HG02885 (cell line): Measurements from ENCODE around the gene POU2F1.

Source experiments
- ATAC-seq: cut with Tn5 transposase; IDR thresholded peaks from one replicate; pipeline ENCODE4 v1.9.1; 2021; ENCODE audit warnings: mild to moderate bottlenecking; ENCODE audit not compliant: unreplicated experiment, poor library complexity

POU2F1 gene

DNA sequence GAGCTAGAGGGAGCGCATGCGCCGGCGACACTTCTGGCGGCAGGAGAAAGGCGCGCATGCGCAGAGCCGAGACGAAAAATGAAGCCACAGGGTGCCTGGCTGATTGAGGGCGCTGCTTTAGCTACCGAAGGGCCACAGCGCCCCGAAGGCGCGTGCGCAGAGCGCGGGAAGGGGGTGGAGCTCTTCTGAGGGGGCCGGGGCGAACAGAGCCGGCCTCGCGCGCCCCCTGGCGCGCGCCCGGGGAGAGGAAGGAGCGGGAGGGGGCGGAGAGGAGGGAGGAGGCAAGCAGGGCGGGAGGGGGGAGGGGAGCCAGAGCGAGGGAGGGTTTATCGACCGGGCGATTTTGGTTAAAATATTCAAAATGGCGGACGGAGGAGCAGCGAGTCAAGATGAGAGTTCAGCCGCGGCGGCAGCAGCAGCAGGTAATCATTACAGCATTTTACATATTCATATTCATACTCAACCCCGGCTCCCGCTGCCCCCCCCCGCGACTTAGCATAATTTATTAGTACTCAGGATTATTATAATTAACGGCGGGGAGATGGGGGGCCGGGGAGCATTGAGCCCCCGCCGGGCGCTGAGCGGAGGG is at the start of gene POU2F1:
TSS of gene POU2F1 (plus strand) at position 350 of the 589 bp plus-strand sequence. CDS start at position 362, 12 bp downstream.
- ATAC-seq = peak; percentile 66

DNA sequence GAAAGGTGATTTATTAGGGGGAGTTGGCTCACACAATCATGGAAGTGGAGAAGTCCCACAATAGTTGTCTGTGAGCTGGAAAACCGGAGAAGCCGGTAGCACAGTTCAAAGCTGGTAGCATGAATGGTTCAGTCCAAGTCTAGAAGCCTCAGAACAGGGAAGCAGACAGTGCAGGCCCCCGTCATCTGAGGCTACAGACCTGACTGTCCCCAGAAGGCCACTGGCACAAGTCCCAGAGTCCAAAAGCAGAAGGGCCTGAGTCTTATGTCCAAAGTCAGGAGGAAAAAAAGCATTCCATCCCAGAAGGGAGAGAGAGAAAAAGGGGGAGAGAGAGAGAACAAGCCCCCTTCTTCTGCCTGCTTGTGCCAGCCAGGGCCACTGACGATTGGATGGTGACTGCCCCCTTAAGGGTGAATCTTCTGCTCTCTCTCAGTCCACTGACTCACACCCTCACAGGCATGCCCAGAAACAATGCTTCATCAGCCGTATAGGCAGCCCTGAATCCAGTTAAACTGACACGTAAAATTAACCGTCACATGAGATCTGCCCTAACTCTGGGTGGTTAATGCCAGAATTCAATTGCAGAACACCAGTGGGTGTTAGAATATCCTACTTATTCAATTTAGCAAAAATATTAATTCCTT is 49.3 kb upstream of the POU2F1 start:
- no peak for ATAC-seq

DNA sequence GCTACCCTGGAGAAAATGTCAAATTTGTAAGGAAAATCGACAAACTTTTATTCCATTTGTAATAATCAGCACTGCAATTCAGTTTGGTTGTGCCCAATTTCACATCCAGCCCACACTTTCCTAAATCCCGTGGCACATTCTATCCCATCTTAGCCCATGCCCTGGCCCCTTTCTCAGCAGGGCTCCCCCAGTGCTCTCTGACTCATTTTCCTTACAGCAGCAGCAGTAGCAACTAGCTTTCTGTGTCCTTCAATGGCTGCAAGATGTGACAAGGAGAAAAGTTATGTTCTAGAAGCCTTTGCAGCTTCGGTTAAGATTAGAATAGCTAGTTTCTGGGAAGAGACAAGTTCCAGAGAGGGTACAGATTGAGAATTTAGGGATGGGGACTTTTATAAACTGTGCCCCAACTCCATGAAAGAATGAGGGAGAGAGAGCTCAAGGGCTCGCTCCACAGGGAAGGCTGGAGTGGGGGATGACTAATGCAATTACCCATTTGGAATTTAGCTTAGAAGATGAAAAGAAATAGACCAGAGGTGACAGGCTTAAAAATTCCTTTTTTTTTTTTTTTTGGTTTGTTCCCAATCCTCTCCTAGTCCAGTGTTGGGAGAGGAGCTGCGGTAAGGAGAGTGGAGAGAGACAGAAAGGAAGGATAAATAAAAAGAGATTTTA is 47.0 kb upstream of the POU2F1 start:
- ATAC-seq = no peak

DNA sequence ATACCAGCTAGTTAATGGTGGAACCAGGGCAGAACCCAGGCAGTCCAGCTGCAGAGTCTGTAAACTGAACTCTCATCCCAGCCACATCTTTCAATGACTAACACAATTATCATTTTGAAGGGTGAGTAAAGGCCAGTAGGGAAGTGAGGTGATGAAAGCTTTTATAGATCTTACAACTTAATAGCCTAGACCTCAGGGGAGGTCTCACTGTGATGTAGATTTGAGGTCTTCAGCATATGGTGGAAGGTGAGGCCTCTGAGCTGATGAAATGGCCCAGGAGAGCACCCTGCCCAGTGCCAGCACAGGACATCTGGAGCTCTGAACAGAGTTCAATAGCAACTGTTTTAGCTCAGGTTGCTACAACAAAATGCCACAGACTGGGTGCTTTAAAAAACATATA is 44.8 kb upstream of the POU2F1 start:
- no peak for ATAC-seq

DNA sequence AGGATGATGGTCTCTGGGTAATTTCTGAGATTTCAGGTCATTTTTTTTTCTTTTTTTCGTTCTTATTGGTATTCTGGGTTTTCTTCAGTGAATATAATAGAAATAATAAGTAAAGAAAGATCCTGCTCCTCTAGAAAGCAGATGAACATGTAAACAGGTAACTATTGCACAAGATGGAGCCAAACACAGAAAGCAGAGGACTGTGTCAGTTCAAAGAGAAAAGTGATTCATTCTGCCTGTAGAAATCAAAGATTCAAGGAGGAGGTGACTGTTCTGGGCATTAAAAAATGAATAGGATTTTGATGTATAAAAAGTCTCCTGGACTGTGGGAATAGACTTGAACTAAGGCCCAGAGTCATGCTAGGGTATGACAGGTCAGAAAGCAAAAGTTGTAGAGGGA is 41.9 kb upstream of the POU2F1 start:
- no peak for ATAC-seq

DNA sequence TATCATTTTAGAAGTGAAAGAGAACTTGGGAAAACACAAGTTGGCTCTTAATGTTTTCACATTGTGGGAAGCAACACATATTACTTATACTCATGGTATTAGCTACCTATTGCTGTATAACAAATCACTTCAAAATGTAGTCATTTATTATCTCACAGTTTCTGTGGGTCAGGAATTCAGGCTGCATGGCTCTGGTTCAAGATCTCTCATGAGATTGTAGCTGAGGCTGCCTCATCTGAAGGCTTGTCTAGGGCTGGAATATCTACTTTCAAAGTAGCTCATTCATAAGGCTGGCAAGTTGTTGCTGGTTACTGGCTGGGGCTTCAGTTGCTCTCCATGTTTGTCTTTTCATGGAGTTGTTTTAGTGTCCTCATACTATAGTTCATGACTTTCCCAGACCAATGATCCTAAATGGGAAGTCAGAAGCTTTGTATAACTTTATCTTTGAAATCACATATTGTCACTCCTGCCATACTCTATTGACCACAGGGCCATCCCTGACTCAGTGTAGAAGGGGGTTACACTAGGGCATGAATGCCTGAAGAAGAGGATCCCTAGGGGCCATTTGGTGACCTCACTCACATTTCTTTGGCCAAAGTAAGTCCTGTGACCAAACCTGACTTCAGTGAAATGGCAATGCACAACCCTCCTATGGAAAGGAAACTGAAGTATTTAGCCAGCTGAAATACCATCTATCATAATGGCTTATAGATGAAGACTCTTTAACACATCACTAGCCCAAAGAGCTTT is 37.9 kb upstream of the POU2F1 start:
- no peak for ATAC-seq

DNA sequence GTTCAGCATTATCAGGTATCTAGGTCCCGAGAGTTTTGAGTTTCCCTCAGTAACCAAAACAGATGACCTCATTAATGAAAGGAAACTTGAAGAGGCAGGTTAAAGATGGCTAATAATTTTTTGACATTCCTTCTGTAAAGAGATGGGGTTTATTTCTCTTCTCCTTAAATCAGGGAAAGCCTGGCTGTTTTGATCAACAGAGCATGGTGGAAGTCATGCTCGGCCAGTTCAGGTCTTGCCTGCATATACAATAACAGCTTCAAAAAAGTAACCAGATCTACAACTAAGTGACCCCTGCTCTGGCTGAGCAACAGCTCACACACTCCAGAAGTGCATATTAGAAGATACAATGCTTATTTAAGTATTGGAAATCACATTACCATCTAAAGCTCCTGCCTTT is 36.6 kb upstream of the POU2F1 start:
- ATAC-seq = no peak

DNA sequence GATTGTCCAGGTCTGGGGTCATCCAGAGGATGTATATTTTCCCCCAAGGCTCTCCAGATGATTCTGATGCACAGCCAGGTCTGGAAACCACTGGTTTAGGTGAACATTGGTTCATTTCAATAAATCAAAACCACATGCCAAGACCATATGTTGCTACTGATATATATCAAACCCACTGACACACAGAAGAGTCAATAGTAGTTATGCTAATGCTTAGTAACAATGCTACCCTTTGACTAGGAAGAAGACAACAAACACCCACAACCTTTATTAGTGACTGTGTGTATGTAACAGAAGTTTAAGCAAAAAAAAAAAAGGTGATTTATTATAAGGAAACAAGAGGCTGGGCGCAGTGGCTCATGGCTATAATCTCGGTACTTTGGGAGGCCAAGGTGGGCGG is 35.6 kb upstream of the POU2F1 start:
- ATAC-seq = no peak

DNA sequence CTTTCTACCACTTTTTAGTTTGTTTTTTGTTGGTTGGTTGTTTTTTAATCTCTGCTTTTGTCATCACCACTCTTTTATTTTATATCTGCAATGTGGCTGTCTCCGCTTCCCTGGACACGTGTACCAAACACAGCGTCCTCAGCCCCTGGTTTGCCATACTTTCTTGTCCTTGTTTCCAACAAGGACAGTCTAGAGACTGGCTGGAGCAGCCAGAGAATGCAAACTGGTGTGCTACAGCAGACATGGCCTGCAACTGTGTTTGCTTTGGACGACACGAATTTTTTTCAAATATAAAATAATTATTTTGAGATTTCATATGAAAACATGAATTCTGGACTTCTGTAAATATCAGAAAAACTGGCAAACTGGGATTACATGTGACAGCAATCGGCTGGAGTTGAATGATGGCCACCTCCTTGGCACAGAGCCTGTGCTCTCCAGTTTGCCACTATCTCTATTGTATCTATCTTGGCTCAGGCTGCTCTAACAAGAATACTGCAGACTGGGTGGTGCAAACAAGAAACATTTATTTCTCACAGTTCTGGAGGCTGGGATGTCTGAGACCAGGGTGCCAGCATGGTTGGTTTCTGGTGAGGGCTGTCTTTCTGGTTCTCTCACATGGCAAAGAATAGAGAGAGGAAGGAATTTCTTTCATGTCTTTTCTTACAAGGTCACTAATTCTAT is 34.6 kb upstream of the POU2F1 start:
- no peak for ATAC-seq

DNA sequence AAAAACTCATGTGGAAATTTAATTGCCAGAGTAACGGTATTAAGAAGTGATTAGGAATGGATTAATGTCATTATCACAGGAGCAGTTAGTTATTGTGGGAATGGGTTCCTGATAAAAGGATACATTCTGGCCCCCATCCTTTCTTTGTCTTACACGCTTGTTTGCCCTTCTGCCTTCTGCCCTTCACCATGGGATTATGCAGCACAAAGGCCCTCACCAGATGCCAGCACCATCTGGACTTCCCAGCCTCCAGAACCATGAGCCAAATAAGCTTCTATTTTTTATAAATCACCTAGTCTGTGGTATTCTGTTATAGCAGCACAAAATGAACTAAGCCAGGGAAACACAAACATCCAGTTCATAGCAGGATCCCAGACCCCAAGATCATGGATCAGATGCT is 33.9 kb upstream of the POU2F1 start:
- no peak for ATAC-seq

DNA sequence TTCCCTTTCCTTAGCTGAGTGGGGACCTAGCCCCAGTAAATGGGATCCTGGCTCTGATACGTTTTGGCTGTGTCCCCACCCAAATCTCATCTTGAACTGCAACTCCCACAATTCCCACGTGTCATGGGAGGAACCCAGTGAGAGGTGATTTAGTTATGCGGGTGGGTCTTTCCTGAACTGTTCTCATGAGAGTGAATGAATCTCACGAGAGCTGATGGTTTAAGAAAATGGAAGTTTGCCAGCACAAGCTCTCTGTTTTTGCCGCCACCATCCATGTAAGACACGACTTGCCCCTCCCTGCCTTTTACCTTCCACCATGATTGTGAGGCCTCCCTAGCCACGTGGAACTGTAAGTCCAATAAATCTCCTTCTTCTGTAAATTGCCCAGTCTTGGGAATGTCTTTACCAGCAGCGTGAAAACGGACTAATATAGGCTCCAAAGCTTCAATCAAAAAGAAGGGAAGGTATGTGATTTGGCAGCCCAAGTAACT is 29.9 kb upstream of the POU2F1 start:
- ATAC-seq = no peak

DNA sequence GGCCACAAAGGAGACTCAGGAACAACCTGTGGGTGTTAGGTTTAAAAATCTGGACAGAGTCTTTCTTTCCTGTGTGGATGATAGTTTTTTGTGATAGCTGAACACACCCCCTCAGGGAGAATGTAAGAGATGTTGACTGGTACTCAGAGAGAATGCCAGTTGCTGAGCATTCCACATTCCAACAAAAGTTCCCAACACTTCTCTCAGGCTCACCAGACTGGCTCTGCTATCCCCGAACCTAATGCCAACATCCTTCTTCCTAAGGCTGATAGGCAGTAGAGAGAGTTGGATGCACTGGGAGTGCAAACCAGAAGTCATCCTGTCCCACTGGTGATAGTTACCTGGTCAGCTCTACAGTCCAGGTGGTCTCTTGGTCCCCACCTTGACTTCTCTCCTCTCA is 28.7 kb upstream of the POU2F1 start:
- no peak for ATAC-seq

DNA sequence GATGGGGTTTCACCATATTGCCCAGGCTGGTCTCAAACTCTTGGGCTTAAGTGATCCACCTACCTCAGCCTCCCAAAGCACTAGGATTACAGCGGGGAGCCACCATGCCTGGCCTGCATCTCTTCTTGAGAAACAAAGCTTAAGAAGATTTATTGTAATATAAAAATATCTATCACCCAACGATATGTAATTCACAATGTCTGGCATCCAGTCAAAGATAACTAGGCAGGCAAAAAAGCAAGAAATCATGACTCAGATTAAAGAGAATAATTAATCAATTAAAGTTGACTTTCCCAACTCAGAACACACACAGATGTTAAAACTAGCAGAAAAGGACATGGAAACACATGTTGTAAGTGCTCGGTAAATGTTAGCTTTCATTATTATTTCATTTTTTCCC is 26.5 kb upstream of the POU2F1 start:
- no peak for ATAC-seq

DNA sequence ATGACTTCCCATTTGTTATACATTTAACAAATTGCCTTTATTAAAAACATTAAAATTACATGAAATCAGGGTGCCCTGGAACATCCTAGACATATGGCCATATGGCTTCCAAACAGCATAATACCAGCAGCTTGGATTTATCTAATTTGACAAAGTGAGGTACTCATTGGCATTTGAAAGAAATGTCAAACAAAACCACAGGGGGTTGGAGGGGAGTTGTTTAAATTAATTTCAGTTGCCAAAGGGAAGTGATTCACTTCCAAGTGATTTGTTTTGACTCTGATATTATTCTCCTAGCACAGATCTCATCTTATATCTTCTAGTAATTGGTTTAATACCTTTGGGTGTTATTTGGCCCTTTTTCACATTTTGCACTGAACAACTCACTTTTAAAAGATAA is 24.5 kb upstream of the POU2F1 start:
- ATAC-seq = no peak

DNA sequence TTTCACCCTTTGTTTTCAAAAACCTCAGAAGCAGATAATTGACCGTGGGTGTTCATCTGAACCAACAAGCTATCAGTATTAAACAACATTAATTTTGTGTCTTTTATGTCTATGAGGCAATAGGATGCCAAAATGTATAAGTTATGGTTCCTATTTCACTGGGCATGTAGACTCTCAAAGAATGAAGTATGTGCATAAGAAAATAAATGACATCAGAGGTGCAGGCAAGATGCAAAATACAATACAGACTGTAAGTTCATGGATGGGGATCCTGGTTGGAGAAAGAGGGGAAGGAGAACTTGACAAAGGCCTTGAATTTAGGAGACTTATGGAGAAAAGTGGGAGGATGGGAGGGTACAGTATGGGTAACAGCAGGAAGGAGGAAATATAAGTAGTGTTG is 23.4 kb upstream of the POU2F1 start:
- no peak for ATAC-seq

DNA sequence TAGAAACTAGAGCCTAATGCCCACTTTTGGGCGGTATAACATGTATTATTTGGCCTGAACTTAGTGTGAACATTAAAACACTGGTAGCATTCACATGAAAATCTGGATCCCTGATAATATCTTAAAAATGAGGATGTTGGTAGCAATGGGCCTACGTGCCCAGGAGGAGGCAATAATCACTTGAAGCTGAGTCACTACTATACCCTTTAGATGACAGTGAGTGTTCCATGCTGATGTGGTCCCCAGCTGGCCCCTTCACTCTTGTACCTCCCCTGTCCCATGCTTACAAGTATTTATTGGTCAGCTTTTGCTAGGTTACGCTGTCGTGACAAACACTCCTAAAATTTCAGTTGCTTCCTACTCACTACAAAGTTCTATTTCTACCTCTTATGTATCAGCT is 23.0 kb upstream of the POU2F1 start:
- ATAC-seq = no peak

DNA sequence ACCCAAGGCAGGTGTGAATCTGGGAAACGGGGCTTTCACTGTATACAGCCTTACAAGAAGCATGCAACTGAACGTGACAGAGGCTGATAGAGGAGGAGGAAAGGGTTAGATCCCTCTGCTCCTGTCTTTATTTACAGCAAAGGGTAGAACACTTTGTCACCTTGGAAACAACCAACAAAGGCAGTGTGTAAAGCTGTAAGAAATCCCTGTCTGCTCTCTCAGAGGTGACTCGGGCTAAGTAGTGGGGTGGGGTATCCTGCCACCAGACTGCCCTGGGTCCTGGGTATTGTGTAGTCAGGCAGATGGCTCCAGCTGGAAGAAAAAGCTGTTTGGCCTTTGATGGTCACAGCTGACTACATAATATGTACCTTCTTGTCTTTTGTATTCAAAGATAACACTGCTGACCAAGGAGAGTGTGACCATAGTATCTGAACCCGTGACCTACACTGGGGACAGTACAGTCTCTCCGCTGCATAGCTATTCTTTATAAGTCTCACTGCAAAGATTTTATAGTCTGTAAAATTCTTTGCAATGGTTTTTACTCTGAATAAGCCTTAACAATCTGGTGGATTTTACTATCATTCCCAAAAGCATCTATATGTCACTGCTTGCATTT is 22.1 kb upstream of the POU2F1 start:
- ATAC-seq = no peak

DNA sequence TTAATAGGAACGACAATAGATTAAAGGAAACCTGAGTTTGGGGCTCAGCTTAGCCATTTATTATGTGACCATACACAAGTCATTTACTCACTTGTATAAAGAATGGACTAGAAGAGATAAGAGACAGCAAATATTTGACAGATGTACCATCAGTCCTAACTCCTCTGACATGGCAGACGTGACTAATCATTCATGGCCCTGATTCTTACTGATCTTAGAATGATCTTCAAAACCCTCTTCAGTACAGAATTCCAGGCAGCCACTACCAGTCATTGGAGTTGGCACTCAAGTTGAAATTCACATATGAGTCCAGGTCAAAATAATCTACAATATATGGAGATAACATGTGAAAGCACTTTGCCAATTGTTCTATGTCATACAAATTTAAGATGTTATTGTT is 21.0 kb upstream of the POU2F1 start:
- ATAC-seq = no peak

DNA sequence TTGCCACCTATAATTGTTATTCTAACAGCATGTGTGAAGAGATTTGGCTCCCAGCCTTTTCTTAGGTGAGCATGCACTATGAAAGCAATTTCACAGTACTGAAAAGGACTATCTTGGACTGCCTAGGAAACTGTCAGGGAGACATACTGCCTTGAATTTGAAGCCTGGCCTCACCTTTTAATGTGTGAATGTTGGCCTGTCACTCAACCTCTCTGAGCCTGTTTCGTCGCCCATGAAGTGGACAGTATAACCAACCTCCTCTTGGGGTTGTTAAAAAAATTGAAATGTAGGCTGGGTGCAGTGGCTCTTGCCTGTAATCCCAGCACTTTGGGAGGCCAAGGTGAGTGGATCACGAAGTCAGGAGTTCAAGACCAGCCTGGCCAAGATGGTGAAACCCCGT is 20.4 kb upstream of the POU2F1 start:
- no peak for ATAC-seq

DNA sequence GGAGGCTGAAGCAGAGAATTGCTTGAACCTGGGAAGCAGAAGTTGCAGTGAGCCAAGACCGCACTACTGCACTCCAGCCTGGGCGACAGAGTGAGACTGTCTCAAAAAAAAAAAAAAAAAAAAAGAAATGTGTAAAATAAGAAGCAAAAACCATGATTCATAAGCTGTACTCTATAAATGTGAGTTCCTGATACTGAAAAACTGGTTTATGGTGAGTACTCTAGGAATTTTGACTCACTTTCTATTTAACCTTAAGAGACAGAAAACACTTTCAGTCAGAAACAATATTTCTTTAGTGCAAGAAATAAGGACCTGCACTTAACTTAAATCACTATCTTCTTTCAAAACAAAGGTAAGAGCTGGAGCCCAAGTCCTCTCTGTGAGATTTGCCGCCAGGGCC is 19.9 kb upstream of the POU2F1 start:
- no peak for ATAC-seq
